K562 (cell line): ENCODE data around the gene ANKRD23. TPM values are rescaled to one million over a fixed set of nuclear protein-coding genes. Genes with fewer than 3 reads are reported as not detected.

Source experiments
- CREBBP ChIP-seq: IDR thresholded peaks from one replicate; pipeline ENCODE4 v1.6.1; 2012; ENCODE audit warnings: low read depth, mild to moderate bottlenecking, control low read depth, inconsistent platforms, low read length
- ELF4 ChIP-seq: fragments of 450-650 bp; formaldehyde crosslinking; IDR thresholded peaks from 2 replicates; pipeline ENCODE4 v1.4.0; 2022; ENCODE audit warnings: missing genetic modification characterization
- KDM4B ChIP-seq, 2 experiments: fragments of 450-650 bp in 1 of 2; sonication (generic) in 1 of 2; IDR thresholded peaks; 2 replicates each; pipeline ENCODE4 v1.6.1; 2016 to 2017; ENCODE audit warnings: borderline replicate concordance in 2 of 2, antibody characterized with exemption in 1 of 2, low read depth in 1 of 2, mild to moderate bottlenecking in 1 of 2
- SMARCB1 ChIP-seq: IDR thresholded peaks from 2 replicates; pipeline ENCODE4 v1.6.1; 2011; ENCODE audit warnings: improper control_type of control experiment, low read depth; ENCODE audit not compliant: insufficient read length
- ZNF24 ChIP-seq: fragments of 450-650 bp; IDR thresholded peaks from 2 replicates; pipeline ENCODE4 v1.6.1; 2016
- polyA plus RNA-seq, 8 experiments: library from polyadenylated mRNA; depleted of rRNA in 4 of 8; stranded (reverse) in 5 of 8; unstranded in 3 of 8; fragments of >200 nt; fragmentation: Nextera tagmentation in 2 of 8; fragmentation: Illumina TruSeq in 1 of 8; extraction: Ambion mirVana in 2 of 8; extraction: Trizol in 1 of 8; gene quantifications; 2 replicates each; pipeline versions ENCODE4 v1.2.1 to v1.2.3, GENCODE V29; 2011 to 2014; ENCODE audit warnings: inconsistent platforms in 1 of 8, missing spikeins in 1 of 8
- total RNA-seq, 7 experiments: library from RNA; depleted of rRNA in 6 of 7; stranded (reverse); fragments of >200 nt in 6 of 7; fragmentation: Illumina TruSeq in 2 of 7; extraction: Trizol in 2 of 7; gene quantifications; 2 replicates each; pipeline versions ENCODE4 v1.2.1 to v1.2.3, GENCODE V29; 2011 to 2021; ENCODE audit warnings: low replicate concordance in 1 of 7
- TF ChIP-seq, protein P1 (sequence below): sonication (generic); formaldehyde crosslinking; IDR thresholded peaks from 2 replicates; pipeline ENCODE4 v1.8.0; 2022; ENCODE audit warnings: mild to moderate bottlenecking, missing genetic modification reagents
- TF ChIP-seq, protein P2 (sequence below): sonication (generic); formaldehyde crosslinking; IDR thresholded peaks from 2 replicates; pipeline ENCODE4 v1.8.0; 2022; ENCODE audit warnings: missing genetic modification reagents, mild to moderate bottlenecking, borderline replicate concordance
- TF ChIP-seq, protein P3 (sequence below): sonication (generic); formaldehyde crosslinking; IDR thresholded peaks from 2 replicates; pipeline ENCODE4 v1.8.0; 2022; ENCODE audit warnings: mild to moderate bottlenecking, missing genetic modification reagents

The ANKRD23 gene
- total and polyA plus RNA-seq, 9 of the 15 experiments (the other 6 are each of a cell fraction or from before 2014, with no cell fraction given), result 0.32 to 4.8 (median 2.8) TPM

DNA sequence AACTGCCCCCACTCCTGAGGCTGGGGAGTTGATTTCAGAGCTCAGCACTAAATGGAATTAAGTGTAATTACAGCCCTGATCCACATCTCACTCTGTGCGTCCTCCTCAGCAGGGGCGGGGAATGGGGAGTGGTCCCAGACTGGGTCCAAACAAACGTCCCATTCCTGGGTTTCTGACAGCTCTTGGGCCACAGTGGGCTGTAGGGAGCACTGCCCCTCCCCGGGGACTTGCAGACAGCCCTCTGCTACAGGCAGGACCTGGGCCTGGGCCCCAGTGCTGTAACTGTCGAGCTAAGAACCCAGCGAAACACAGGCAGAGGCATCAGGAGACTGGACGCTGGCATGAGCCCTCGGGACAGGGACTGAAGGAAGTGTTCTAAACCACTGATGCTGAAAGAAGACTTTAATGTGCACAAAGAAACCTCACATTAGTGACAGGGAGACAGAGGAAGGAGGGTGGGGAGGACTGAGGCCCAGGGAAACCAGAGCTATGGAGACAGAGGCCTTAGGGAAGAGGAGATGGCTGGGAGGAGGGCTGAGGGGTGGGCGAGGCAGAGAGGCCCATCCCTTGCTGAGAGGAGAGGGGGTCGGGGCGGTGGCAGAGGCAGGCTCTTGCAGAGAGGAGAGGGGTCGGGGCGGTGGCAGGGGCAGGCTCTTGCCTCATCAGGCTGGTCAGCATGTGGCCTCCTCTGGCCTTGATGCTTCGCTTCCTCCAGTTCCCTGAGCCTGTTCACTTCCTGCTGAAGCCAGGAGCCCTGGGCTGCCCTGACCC is 31.9 kb upstream of the ANKRD23 start (continued):
- TF ChIP-seq, protein P1, sequence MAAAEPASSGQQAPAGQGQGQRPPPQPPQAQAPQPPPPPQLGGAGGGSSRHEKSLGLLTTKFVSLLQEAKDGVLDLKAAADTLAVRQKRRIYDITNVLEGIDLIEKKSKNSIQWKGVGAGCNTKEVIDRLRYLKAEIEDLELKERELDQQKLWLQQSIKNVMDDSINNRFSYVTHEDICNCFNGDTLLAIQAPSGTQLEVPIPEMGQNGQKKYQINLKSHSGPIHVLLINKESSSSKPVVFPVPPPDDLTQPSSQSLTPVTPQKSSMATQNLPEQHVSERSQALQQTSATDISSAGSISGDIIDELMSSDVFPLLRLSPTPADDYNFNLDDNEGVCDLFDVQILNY, result no peak
- TF ChIP-seq CREBBP (no peak), KDM4B (IDR thresholded peaks at IDR 0.05; ENCODE audit: borderline replicate concordance in 2 of 2, low read depth in 1 of 2) (no peak), ELF4 (0 out of 2 replicates have a peak, but pooled peaks have one; percentile 5), SMARCB1 (no peak), ZNF24 (no peak)
- TF ChIP-seq, protein P2, sequence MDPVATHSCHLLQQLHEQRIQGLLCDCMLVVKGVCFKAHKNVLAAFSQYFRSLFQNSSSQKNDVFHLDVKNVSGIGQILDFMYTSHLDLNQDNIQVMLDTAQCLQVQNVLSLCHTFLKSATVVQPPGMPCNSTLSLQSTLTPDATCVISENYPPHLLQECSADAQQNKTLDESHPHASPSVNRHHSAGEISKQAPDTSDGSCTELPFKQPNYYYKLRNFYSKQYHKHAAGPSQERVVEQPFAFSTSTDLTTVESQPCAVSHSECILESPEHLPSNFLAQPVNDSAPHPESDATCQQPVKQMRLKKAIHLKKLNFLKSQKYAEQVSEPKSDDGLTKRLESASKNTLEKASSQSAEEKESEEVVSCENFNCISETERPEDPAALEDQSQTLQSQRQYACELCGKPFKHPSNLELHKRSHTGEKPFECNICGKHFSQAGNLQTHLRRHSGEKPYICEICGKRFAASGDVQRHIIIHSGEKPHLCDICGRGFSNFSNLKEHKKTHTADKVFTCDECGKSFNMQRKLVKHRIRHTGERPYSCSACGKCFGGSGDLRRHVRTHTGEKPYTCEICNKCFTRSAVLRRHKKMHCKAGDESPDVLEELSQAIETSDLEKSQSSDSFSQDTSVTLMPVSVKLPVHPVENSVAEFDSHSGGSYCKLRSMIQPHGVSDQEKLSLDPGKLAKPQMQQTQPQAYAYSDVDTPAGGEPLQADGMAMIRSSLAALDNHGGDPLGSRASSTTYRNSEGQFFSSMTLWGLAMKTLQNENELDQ (CRISPR knock-in tag), result no peak
- TF ChIP-seq, protein P3, sequence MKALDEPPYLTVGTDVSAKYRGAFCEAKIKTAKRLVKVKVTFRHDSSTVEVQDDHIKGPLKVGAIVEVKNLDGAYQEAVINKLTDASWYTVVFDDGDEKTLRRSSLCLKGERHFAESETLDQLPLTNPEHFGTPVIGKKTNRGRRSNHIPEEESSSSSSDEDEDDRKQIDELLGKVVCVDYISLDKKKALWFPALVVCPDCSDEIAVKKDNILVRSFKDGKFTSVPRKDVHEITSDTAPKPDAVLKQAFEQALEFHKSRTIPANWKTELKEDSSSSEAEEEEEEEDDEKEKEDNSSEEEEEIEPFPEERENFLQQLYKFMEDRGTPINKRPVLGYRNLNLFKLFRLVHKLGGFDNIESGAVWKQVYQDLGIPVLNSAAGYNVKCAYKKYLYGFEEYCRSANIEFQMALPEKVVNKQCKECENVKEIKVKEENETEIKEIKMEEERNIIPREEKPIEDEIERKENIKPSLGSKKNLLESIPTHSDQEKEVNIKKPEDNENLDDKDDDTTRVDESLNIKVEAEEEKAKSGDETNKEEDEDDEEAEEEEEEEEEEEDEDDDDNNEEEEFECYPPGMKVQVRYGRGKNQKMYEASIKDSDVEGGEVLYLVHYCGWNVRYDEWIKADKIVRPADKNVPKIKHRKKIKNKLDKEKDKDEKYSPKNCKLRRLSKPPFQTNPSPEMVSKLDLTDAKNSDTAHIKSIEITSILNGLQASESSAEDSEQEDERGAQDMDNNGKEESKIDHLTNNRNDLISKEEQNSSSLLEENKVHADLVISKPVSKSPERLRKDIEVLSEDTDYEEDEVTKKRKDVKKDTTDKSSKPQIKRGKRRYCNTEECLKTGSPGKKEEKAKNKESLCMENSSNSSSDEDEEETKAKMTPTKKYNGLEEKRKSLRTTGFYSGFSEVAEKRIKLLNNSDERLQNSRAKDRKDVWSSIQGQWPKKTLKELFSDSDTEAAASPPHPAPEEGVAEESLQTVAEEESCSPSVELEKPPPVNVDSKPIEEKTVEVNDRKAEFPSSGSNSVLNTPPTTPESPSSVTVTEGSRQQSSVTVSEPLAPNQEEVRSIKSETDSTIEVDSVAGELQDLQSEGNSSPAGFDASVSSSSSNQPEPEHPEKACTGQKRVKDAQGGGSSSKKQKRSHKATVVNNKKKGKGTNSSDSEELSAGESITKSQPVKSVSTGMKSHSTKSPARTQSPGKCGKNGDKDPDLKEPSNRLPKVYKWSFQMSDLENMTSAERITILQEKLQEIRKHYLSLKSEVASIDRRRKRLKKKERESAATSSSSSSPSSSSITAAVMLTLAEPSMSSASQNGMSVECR (CRISPR knock-in tag), result no peak
